ENCODE measurements around the gene RPS6KL1.

Gene RPS6KL1

DNA sequence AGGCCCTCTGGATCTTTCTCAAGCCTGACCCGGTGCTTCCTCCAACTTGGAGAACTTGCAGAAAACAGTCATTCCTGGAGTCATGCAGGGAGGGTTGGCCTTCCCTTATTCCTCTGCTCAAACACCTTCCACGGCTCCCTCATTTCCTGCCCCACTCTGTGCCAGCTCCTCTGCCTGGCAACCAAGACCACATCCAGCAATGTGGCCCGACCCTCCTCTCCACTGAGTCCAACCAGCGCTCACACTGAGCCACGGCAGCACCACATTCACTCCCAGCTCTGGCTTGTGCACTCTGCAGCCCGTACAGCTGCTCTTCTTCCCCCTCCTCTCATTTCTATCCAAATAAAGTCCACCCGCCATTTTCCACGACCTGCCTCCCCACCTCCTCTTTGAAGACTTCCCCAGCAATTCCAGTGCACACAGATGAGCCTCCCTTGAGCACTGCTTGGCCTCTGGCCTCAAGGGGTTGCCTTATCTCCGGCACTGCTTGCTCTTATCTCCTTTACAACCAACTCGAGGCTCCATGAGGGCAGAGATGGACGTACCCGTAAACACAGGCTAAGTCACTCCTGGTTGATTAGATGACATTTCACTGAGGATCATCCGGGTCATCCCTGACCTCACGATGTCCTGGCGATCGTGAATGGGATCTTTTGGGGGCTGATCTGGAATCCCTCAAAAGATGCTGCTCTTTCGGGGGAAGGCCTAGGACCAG, 27.0 kb upstream of the RPS6KL1 start:
- Histone ChIP-seq H3K9me3 (ENCODE audit: control insufficient read depth, low read length) (no peaks in the 10 kb centered on the region), H3K36me3 (ENCODE audit: control insufficient read depth, insufficient read depth, low read length) (no peaks in the 10 kb centered on the region), H3K4me3 (ENCODE audit: low read length) (no peak overlapping the region), H3K4me1 (ENCODE audit: control insufficient read depth, insufficient read depth, low read length) (peaks cover 41% of the 10 kb centered on the region), H3K9ac (ENCODE audit: low read length) (no peak overlapping the region), H3K27me3 (ENCODE audit: control insufficient read depth, insufficient read depth, low read length) (peaks cover 16% of the 10 kb centered on the region)

DNA sequence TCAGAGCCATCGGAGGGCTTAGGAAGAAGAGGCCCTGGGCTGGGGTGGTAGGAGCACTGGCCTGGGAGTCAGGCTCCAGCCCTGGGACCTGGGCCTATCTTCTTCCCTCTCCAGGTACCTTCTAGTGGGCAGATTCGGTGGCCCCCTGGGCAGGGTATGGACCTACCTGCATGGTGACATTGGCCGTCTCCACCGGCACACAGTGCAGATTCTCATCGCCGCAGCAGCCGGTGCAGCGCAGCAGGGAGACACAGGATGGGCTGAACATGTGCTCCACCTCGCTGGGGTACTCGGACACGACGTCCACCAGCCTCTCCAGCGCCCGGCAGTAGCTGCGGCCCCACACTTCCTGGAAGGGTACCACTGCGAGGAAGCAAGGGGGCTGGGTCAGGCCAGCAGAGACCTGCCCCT, 26.1 kb upstream of the RPS6KL1 start:
- Histone ChIP-seq H3K9ac (ENCODE audit: low read length) (no peak overlapping the region), H3K4me1 (ENCODE audit: control insufficient read depth, insufficient read depth, low read length) (peaks cover 39% of the 10 kb centered on the region)

DNA sequence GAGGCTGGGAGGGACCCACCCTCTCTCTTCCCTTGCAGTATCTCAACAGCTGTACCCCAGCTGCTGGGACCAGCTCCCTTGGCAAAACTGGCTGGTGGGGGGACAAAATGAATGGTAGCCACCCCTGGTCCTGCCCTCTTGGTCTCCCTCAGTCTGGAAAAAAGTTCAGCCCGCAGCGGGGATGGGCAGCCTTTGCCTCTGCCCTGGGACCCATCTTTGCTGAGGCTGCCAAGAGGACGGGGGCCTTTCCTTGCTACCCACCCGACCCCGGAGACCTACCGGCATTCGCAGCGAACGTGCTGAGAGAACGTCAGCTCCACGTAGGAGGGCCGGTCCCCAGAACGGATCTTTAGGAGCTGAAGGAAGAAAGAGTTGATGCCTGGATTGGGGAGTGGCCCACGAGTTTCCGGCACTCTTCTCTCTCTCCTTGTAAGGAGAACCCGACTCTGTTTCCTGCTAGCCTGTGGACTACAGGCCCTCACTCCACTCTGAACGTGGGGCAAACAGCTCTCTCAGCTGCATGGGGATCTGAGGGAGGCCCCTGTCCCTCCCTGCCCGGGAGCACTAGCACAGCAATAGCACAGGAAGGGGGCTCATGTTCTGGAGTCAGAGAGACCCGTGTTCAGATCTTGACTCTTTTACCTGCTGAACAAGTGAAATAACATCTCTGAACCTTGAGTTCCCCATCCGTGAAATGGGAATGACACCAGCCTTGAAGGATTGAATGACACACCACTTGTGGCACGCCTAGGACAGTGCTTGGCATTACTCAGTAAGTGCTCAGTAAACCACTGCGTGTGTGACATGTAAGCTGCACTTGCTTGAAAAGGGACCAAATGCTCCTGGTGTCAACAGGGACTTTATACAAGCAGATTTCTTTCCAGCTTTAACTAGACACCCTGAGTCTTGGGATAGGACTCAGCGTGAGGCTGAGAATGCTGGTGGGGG, 25.4 kb upstream of the RPS6KL1 start:
- Histone ChIP-seq H3K36me3 (ENCODE audit: control insufficient read depth, insufficient read depth, low read length) (no peaks in the 10 kb centered on the region), H3K4me3 (ENCODE audit: low read length) (no peak overlapping the region), H3K9ac (ENCODE audit: low read length) (peak overlapping the region; percentile 15), H3K27me3 (ENCODE audit: control insufficient read depth, insufficient read depth, low read length) (peaks cover 3% of the 10 kb centered on the region), H3K4me1 (ENCODE audit: control insufficient read depth, insufficient read depth, low read length) (peaks cover 39% of the 10 kb centered on the region), H3K9me3 (ENCODE audit: control insufficient read depth, low read length) (no peaks in the 10 kb centered on the region)

More for the DNA sequence above, 26.1 kb upstream of the RPS6KL1 start:
- no peak overlapping the region for H3K4me3 ChIP-seq (ENCODE audit: low read length)
- no peaks in the 10 kb centered on the region for H3K9me3 ChIP-seq (ENCODE audit: control insufficient read depth, low read length)
- H3K36me3 ChIP-seq (ENCODE audit: control insufficient read depth, insufficient read depth, low read length): no peaks in the 10 kb centered on the region
- H3K27me3 ChIP-seq (ENCODE audit: control insufficient read depth, insufficient read depth, low read length): peaks cover 8% of the 10 kb centered on the region

DNA sequence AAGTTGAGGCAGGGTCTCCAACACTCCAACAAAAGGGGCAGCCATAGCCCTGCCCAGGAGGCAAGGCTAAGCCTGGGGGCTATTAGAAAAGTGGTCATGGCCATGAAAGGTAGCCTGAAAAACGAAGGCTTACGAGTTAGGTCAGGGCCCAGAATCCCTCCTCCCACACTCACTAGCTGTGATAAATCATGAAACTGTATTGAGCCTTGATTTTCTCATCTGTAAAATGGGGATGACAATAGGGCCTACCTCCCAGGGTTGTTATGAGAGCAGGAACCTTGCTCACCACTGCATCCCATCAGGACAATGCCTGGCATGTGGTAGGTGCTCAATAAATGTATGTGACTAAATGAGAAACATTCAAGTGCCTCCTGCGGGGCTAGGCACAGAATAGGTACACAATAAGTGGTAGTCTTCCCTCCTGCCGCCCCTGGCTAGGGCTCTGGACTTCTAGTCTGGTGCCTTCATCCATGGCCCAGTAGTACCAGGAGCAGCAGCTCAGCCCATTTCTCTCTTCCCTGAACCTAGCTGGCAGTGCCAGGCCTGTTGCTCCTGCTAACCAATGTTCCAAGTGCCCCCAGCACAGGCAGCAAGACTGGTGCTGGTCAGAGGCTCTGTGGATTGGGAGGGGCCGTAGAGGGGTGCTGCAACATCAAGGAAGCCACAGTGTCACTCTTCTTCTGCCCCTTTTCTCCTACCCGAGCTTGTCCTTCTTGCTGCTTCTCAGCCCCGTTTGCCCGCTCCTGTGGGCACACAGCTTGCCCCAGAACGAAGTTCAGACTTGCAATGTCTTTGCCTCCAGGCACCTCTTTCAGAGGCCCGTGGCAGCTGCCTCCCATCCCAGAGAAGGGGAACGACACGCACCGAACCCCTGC, 24.5 kb upstream of the RPS6KL1 start:
- H3K4me3 ChIP-seq (ENCODE audit: low read length): no peak overlapping the region
- peaks cover 3% of the 10 kb centered on the region for H3K27me3 ChIP-seq (ENCODE audit: control insufficient read depth, insufficient read depth, low read length)
- no peaks in the 10 kb centered on the region for H3K9me3 ChIP-seq (ENCODE audit: control insufficient read depth, low read length)
- no peak overlapping the region for H3K9ac ChIP-seq (ENCODE audit: low read length)
- no peaks in the 10 kb centered on the region for H3K36me3 ChIP-seq (ENCODE audit: control insufficient read depth, insufficient read depth, low read length)
- peaks cover 39% of the 10 kb centered on the region for H3K4me1 ChIP-seq (ENCODE audit: control insufficient read depth, insufficient read depth, low read length)

DNA sequence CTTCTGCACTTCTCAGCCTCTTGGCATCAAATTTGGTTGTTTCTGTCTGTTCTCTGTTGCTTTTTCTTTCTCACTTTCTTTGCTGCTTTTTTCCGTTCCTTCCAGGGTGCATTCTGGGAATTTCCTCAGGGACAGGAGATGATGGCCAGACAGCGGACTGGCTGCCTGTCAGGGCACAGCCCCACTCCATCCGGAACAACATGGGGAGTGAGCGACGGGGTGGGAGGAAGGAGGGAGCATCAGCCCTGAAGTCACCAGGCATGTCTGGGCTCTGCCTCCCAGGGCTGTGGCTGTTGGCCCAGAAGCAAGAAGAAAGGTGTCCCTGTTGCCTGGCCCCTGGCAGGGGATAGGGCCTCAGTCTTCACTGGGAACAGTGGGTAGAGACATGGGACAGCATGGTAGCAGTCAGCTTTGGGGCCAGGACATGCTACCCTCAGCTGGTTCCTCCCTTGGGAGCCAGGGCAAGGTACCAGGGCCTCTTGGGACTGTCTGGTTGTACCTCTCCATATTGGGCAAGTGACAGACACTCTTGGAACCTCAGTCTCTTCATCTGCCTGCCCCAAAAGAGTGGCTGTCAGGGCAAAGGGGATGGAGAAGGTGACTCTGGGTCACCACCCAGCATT, 23.7 kb upstream of the RPS6KL1 start:
- Histone ChIP-seq H3K9ac (ENCODE audit: low read length) (no peak overlapping the region), H3K4me1 (ENCODE audit: control insufficient read depth, insufficient read depth, low read length) (peaks cover 41% of the 10 kb centered on the region), H3K36me3 (ENCODE audit: control insufficient read depth, insufficient read depth, low read length) (no peaks in the 10 kb centered on the region), H3K27me3 (ENCODE audit: control insufficient read depth, insufficient read depth, low read length) (peaks cover 3% of the 10 kb centered on the region), H3K4me3 (ENCODE audit: low read length) (no peak overlapping the region), H3K9me3 (ENCODE audit: control insufficient read depth, low read length) (no peaks in the 10 kb centered on the region)

DNA sequence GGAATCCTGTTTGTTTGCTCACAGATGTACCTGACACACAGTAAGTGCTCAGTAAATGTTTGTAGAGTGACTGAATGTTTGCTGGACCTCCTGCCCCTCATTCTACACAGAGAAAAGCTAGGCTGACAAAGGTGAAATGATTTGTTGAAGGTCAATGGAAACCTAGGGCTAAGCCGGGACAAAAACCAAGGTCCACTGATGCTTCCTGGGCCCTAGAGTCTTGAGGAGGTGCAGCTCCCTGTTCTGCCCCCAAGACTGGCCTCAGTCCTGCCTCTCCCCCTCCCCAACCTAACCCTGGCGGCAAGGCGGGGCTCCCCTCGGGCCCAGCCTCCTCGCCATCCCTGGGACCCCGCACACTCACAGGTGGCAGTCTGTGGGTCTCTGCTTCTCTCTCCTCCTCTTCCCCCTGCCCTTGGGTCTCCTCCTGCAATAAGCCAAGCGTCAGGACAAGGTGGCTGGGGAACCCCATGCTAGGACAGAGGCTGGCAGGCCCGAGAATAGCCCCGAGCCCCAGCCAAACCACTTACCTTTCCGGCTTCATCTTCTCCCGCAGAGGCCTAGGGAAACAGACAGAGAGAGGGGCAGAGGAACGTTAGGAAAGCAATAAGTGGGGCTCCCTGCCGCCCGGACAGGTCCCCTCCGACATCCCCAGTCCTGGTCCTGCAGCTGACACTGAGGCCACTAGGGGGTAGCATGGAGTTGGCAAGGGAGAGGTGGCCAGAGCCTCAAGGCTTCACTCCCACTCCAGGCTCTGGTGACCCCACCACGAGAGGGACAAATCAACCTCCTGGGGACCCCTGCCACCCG, 23.0 kb upstream of the RPS6KL1 start:
- peaks cover 3% of the 10 kb centered on the region for H3K27me3 ChIP-seq (ENCODE audit: control insufficient read depth, insufficient read depth, low read length)
- peaks cover 41% of the 10 kb centered on the region for H3K4me1 ChIP-seq (ENCODE audit: control insufficient read depth, insufficient read depth, low read length)
- H3K36me3 ChIP-seq (ENCODE audit: control insufficient read depth, insufficient read depth, low read length): no peaks in the 10 kb centered on the region
- H3K9me3 ChIP-seq (ENCODE audit: control insufficient read depth, low read length): no peaks in the 10 kb centered on the region
- no peak overlapping the region for H3K4me3 ChIP-seq (ENCODE audit: low read length)
- no peak overlapping the region for H3K9ac ChIP-seq (ENCODE audit: low read length)

DNA sequence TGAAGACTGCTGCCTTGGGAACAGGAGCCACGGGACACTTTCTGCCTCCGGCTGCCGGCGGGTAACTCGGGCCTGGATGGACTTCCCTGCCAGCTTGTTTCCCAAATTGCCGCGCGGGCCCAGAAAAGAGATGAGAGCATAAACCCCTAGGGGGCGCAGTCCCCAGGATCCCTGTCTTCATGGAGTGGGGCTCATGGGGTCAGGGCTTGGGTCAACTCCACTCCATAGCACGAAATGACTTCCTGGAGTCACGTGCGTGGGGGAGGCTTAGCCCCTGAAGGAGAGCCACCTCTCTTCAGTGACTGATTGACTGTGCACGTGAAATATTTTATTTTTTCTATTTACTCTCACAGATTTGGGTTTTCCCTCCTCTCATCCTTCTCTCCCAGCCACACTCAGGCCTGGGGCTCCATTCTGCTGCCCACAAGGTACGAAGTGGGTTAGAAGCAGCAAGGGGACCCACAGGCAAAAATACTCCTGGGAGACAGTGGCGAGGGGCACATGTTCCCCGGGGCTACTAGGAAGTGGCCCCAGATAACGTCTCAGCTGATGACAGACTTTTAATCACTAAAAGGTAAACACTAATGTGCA, 22.3 kb upstream of the RPS6KL1 start:
- no peaks in the 10 kb centered on the region for H3K9me3 ChIP-seq (ENCODE audit: control insufficient read depth, low read length)
- peaks cover 3% of the 10 kb centered on the region for H3K27me3 ChIP-seq (ENCODE audit: control insufficient read depth, insufficient read depth, low read length)
- H3K4me3 ChIP-seq (ENCODE audit: low read length): no peak overlapping the region
- H3K4me1 ChIP-seq (ENCODE audit: control insufficient read depth, insufficient read depth, low read length): peaks cover 37% of the 10 kb centered on the region
- H3K9ac ChIP-seq (ENCODE audit: low read length): no peak overlapping the region
- no peaks in the 10 kb centered on the region for H3K36me3 ChIP-seq (ENCODE audit: control insufficient read depth, insufficient read depth, low read length)

DNA sequence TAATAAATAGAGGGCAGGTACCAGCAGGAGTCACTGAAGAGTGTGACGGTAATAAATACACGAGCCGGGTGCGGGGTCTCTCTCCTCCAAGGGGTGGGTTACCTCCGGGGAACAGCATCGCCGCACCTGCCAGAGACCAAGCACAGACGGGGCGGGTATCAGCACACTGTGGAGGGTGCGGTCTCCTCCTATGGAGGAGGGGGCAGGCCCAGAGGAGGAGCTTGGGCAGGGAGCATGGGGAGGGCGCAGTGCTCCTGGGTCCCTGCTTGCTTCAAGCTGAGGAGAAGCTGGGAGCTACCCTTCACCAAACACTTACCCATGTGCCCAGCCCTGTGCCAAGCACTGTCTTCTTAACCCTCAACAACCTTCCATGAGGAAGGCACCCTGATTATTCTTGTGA, 19.5 kb upstream of the RPS6KL1 start:
- Histone ChIP-seq H3K36me3 (ENCODE audit: control insufficient read depth, insufficient read depth, low read length) (no peaks in the 10 kb centered on the region), H3K9ac (ENCODE audit: low read length) (no peak overlapping the region), H3K4me3 (ENCODE audit: low read length) (no peak overlapping the region), H3K9me3 (ENCODE audit: control insufficient read depth, low read length) (no peaks in the 10 kb centered on the region), H3K27me3 (ENCODE audit: control insufficient read depth, insufficient read depth, low read length) (no peaks in the 10 kb centered on the region), H3K4me1 (ENCODE audit: control insufficient read depth, insufficient read depth, low read length) (peaks cover 42% of the 10 kb centered on the region)

DNA sequence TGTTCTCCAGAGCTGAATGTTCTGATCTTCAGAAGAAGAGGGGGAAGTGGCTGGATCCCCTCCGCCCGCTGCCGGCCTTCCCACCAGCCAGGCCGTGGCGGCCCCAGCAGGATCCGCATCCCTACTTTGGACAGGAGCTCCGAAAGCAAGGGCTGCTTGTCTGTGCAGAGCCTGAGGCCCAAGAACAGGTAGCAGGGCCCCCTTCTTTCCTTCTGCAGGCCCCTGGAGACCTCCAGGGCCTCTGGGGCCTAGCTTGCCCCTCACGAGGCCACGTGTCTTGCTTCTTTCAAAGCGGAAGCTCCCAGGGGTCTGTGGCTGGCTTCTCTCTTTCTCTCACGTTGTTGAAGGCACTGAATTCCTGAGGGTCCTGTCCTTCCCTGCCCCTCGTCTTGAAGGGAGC, 19.1 kb upstream of the RPS6KL1 start:
- Histone ChIP-seq H3K36me3 (ENCODE audit: control insufficient read depth, insufficient read depth, low read length) (no peaks in the 10 kb centered on the region), H3K9ac (ENCODE audit: low read length) (peak overlapping the region; percentile 45), H3K4me3 (ENCODE audit: low read length) (no peak overlapping the region), H3K27me3 (ENCODE audit: control insufficient read depth, insufficient read depth, low read length) (no peaks in the 10 kb centered on the region), H3K4me1 (ENCODE audit: control insufficient read depth, insufficient read depth, low read length) (peaks cover 42% of the 10 kb centered on the region), H3K9me3 (ENCODE audit: control insufficient read depth, low read length) (no peaks in the 10 kb centered on the region)

DNA sequence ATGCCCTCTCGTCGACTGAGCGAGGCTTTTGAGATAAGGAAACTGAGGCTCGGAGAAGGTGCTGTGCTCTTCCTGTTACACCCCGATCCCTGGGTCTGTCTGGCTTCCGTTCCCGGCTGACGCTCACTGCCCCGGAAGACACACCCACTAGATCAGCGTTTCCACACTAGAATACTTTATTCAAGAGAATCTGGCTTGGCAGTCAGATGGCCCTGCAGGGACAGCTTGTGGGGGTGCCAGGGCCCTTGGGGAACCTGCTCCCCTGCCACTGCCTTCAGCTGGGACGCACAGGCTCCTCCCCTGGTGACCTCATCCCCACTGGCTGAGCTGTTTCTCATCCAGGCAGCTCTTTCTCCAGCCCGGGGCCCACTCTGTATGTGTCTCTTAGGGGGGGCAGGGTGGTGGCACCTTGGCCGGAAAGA, 18.6 kb upstream of the RPS6KL1 start:
- Histone ChIP-seq H3K9me3 (ENCODE audit: control insufficient read depth, low read length) (no peaks in the 10 kb centered on the region), H3K4me3 (ENCODE audit: low read length) (peak overlapping the region; percentile 5), H3K36me3 (ENCODE audit: control insufficient read depth, insufficient read depth, low read length) (no peaks in the 10 kb centered on the region), H3K27me3 (ENCODE audit: control insufficient read depth, insufficient read depth, low read length) (no peaks in the 10 kb centered on the region), H3K4me1 (ENCODE audit: control insufficient read depth, insufficient read depth, low read length) (peaks cover 40% of the 10 kb centered on the region), H3K9ac (ENCODE audit: low read length) (peak overlapping the region; percentile 45)

Measured in mucosa of stomach (tissue), 1 donor.